NCI-H82 treated with DMSO at 0.1 percent for 48 hours (cell line): ENCODE data around the gene NHLRC2.
A peak's percentile ranks its signal among the peaks of the same experiment; 100 is the strongest.
"Not testable (repeated sequence)": the region's sequence is repeated elsewhere in the genome, so short reads cannot be mapped to it uniquely, and the experiment has no call there.

Source experiments
- DNase-seq: peaks from one replicate; lab custom pipeline; 2025; ENCODE audit not compliant: unreplicated experiment; lab: John Stamatoyannopoulos, UW

Gene NHLRC2

GRCh38 chr10:113854013-113854760 lies at the start of gene NHLRC2, which contains the start of gene DCLRE1A:
TSS of gene NHLRC2 (plus strand) at chr10:113854661. CDS start at chr10:113854873, 212 bp downstream.
TSS of gene DCLRE1A (minus strand) at chr10:113854082. CDS start at chr10:113853182, 900 bp downstream.
- DNase-seq, result peak; percentile 65

- no peak for DNase-seq
Measured at GRCh38 chr10:113806503-113806902, 48.0 kb upstream of the NHLRC2 start.

DNA sequence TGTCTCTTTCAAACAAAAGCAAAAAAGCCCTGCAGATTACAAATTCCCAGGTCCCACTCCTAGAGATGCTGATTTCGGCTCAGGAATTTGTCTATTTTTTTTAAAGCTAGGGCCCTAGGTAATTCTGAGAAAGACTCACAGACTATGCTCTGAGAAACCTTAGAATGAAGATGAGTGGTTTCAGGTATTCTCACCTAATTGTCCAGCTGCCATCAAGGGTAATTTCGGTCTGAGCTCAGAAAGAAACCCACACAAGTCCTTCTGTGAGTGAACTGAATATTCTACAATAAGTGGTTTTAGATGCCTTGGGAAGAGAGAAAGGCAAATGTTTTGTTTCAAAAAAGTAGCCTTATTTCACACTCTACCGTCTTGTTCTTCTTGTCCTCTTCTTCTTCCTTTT lies 46.3 kb upstream of the NHLRC2 start:
- no peak for DNase-seq

DNA sequence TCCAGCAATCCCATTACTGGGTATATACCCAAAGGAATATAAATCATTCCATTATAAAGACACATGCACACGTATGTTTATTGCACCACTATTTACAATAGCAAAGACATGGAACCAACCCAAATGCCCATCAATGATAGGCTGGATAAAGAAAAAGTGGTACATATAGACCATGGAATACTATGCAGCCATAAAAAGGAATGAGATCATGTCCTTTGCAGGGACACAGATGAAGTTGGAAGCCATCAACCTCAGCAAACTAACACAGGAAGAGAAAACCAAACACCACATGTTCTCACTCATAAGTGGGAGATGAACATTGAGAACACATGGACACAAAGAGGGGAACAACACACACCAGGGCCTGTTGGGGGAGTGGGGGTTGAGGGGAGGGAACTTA lies 39.8 kb upstream of the NHLRC2 start:
- DNase-seq, result not testable (repeated sequence)

GRCh38 chr10:113819989-113820388 lies 34.5 kb upstream of the NHLRC2 start:
- DNase-seq, result no peak

GRCh38 chr10:113820507-113820906 lies 34.0 kb upstream of the NHLRC2 start:
- DNase-seq, result no peak

- DNase-seq, result not testable (repeated sequence)
Measured at GRCh38 chr10:113821306-113821705, 33.2 kb upstream of the NHLRC2 start.

DNA sequence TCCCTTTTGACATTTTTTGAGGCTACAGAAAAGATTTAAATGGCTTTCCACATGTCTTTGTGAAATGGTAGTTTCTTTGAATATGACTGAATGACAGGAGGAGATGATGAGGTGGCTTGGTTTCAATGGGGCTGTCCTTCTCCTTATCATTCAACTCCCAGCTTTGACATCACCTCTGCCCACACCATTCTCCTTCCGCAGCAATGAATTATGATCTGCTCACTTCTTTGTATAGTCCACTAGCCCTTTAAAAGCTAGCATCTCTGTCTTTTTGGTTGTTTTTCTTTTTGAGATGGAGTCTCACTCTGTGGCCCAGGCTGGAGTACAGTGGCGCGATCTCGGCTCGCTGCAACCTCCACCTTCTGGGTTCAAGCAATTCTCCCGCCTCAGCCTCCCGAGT lies 32.3 kb upstream of the NHLRC2 start:
- no peak for DNase-seq

GRCh38 chr10:113823389-113823788 lies 31.1 kb upstream of the NHLRC2 start:
- no peak for DNase-seq

DNA sequence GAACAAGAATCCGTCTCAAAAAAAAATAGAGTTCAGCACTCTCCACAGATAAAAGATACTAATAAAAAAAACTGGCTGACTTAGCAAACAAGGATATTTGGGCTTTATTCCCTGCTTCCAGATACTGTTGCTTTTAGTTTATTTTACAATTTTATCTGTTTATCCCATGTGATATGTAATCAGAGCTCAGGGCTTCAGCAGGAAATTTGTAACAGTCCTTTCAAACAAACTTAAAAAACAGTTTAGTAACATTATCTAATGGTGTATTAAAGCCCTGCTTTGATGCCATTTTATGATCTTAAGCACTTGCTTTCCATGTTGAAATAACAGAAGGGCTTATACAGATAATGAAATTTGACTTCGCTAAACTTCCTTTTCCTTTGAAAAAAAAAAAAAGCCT lies 28.7 kb upstream of the NHLRC2 start:
- no peak for DNase-seq

DNA sequence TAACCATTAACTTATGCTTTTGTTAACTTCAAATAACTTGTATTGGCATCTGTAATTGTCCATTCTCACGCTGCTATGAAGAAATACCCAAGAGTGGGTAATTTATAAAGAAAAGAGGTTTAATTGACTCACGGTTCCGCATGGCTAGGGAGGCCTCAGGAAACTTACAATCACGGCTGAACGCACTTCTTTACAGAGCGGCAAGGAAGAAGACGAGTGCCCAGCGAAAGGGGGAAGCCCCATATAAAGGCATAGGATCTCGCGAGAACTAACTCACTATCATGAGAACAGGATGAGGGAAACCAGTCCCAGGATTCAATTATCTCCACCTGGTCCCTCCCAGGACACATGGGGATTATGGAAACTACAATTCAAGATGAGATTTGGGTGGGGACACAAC lies 25.9 kb upstream of the NHLRC2 start:
- DNase-seq, result not testable (repeated sequence)

DNA sequence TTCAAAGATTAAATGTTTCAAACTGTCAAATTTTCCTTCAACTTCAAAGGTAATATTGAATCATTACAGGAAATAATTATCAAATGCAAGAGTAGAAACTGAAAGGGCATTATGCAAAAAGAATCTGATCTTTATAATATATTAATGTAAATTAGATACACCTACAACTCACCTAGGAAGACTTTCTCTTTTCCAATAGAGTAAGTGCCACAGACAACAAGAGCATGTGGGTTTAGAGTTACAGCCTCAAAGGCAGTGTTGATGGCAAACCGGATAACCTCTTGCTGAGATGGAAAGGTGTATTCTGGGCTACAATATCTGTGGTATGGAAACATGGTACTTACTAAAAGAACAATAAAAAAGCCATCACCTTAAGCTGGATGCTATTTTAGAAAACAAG lies 12.3 kb upstream of the NHLRC2 start:
- DNase-seq, result no peak

DNA sequence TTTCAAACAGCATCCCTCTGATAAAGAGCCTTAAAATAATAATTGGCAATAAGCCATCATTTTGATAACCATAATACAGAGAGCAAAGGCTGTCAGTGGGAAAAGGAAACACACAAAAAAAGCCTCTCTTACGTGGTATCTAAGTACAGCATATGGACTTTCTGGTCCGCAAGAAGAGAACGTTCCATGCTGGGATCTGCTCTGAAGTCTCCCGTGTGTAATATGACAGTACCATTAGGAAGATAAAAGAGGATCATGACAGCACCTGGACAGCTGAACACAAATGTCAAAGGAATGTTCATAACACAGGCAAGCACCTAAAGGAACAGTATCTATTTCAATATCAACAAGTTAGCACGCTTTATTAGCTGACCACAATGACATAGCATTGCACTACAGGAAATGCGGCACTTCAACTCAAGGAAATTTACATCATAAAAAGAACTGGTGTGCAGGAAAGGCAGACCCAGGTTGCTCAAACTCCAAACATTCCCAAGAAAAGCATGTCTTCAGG lies 10.4 kb upstream of the NHLRC2 start:
- no peak for DNase-seq

DNA sequence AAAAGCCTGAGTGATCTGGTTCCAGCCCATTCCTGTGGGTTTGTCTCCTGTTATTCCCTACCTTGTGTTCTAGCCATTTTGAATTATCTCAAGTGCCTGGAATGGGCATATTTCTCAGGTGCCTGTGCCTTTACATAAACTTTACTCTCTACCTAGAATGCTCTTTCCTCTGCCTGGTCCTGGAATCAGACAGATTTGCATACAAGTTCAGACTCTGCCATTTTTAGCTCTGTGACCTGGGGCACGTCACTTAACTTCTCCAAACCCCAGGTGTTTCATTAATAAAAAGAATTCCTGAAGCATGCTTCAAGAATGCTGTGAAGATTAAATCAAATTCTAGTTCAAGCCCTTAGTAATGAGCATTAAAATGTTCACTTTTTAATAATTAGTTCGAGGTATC lies 8.4 kb upstream of the NHLRC2 start:
- no peak for DNase-seq

DNA sequence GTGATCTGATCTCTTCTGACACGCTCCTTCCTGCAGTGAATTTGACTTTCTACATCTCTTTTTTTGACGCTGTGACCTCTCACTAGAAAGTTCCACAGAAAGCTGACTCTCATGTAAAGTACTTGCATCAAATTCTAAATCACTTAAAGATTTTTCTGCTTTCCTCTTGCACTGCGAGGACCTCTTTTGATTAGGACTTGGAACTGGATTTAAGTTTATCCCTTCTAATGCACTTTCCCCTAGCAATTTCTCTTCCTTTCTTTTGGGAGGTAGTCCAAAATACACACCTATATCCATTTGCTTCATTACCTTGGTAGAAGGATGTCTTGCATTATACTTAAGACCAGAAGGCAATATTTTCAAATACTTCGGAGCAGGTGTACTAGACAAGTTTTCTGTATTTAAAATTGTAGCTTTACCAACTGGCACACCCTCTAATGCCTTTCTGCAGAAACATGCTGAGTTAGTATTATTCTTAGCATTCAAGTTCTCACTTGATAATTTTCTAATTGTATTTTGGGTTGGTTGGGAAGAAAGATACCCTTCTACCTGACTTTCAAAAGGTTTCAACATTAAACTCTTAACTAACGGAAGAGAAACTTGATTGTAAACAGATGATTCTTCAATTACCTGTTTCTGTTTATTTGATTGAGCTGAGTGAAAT lies 5.2 kb upstream of the NHLRC2 start:
- DNase-seq, result no peak

- no peak for DNase-seq
Measured at GRCh38 chr10:113849946-113850345, 4.5 kb upstream of the NHLRC2 start.

GRCh38 chr10:113853578-113854012 lies 866 bp upstream of the NHLRC2 start:
- no peak for DNase-seq

GRCh38 chr10:113854761-113855588 lies 514 bp downstream of the NHLRC2 start:
- DNase-seq, result no peak

GRCh38 chr10:113856563-113856962 lies 2.1 kb downstream of the NHLRC2 start:
- no peak for DNase-seq

- DNase-seq, result no peak
Measured at GRCh38 chr10:113857210-113857609, 2.7 kb downstream of the NHLRC2 start.

- no peak for DNase-seq
Measured at GRCh38 chr10:113858541-113858940, 4.1 kb downstream of the NHLRC2 start.
